Right lobe of liver (tissue), 6 donors: ENCODE data around the gene DCP1A. TPM values are rescaled to one million over a fixed set of nuclear protein-coding genes. Genes with fewer than 3 reads are reported as not detected.

Experiments used
- ATAC-seq, 4 donors: fragments of 200-7000 bp; cut with Tn5 transposase; one replicate each; pipeline ENCODE4 v1.9.1; 2020; ENCODE audit warnings: mild to moderate bottlenecking in 4 of 4, moderate library complexity in 4 of 4
- DNase-seq, 3 donors: peaks; one replicate each; pipeline ENCODE4 v3.0.0-alpha.2; 2020
- H3K27ac ChIP-seq, 3 donors: fragments of 200-600 bp; one replicate each; pipeline ENCODE4 v1.8.0; 2022
- H3K27me3 ChIP-seq, 2 donors: fragments of 200-600 bp; one replicate each; pipeline ENCODE4 v1.8.0; 2022
- H3K36me3 ChIP-seq, 4 donors: fragments of 200-600 bp; sonication (generic) in 1 of 4; one replicate each; pipeline versions ENCODE4 v1.5.1 to v1.8.0; 2017 to 2022; ENCODE audit warnings: control low read depth in 1 of 4
- H3K4me1 ChIP-seq, 4 donors: fragments of 200-600 bp; sonication (generic) in 1 of 4; one replicate each; pipeline versions ENCODE4 v1.5.1 to v1.8.0; 2017 to 2022; ENCODE audit warnings: control low read depth in 1 of 4
- H3K4me3 ChIP-seq, 3 donors: fragments of 200-600 bp; one replicate each; pipeline ENCODE4 v1.8.0; 2022
- H3K9me3 ChIP-seq, 4 donors: fragments of 200-600 bp; sonication (generic) in 1 of 4; one replicate each; pipeline versions ENCODE4 v1.5.1 to v1.8.0; 2017 to 2022; ENCODE audit warnings: control low read depth in 1 of 4
- POLR2A ChIP-seq: fragments of 450-650 bp; IDR thresholded peaks from one replicate; pipeline ENCODE4 v1.6.1; 2017; ENCODE audit warnings: antibody characterized with exemption, mild to moderate bottlenecking
- WGBS: methylation state at CpG from one replicate; pipeline ENCODE4 v1.1.6; 2018; ENCODE audit warnings: low coverage, low lambda C conversion rate; ENCODE audit not compliant: insufficient coverage; ENCODE audit errors: missing lambda C conversion rate; 5-methylcytosine and 5-hydroxymethylcytosine counted together
- intact Hi-C, 2 donors: fragments of 100-400 bp; cut with DNase I; formaldehyde crosslinking; loops; one replicate each; pipeline versions ENCODE4 v1.11.2 to v1.14.1; 2022
- long read RNA-seq: library from polyadenylated mRNA; unstranded; transcript quantifications from one replicate; pipeline ENCODE4 v2.0.0, GENCODE V29; 2019
- total RNA-seq, 6 experiments: library from RNA; depleted of rRNA in 2 of 6; stranded (reverse); fragments of >200 nt in 2 of 6; fragmentation: NEBNext Ultra II Directional in 3 of 6; extraction: Animal tissue kit (Norgen Biotek cat#: 25700) in 3 of 6; gene quantifications; one replicate each; pipeline versions ENCODE4 v1.1.0 to v1.2.4, GENCODE V29; 2016 to 2023
- TF ChIP-seq, protein P1 (sequence below), 4 donors: fragments of 200-600 bp in 3 of 4; fragments of 450-650 bp in 1 of 4; IDR thresholded peaks; one replicate each; pipeline versions ENCODE4 v1.5.1 to v1.8.0; 2016 to 2022; ENCODE audit warnings: antibody characterized with exemption in 4 of 4, mild to moderate bottlenecking in 2 of 4
- donor health status: DM: no; HTN: yes; CAD: no.
- donor health status: DM: no; HTN: no; CAD: no.
- donor health status: DM: no; HTN: no; CAD: no.
- donor health status: DM: no; HTN: yes; CAD: no.
- donor health status: DM: no; HTN: yes; CAD: no.

DCP1A gene
- 10 to 100 TPM in 1 of 6 experiments, 1 to 10 TPM in 5; 5.7 to 12.1 (median 7.1) TPM for total RNA-seq
- long read RNA-seq, full-length matches to known transcripts = 1 of 3 reads
- long read RNA-seq, partial matches to known transcripts = 1 of 3 reads
- long read RNA-seq, other reads (novel, unspliced or antisense) = 1 of 3 reads

DNA sequence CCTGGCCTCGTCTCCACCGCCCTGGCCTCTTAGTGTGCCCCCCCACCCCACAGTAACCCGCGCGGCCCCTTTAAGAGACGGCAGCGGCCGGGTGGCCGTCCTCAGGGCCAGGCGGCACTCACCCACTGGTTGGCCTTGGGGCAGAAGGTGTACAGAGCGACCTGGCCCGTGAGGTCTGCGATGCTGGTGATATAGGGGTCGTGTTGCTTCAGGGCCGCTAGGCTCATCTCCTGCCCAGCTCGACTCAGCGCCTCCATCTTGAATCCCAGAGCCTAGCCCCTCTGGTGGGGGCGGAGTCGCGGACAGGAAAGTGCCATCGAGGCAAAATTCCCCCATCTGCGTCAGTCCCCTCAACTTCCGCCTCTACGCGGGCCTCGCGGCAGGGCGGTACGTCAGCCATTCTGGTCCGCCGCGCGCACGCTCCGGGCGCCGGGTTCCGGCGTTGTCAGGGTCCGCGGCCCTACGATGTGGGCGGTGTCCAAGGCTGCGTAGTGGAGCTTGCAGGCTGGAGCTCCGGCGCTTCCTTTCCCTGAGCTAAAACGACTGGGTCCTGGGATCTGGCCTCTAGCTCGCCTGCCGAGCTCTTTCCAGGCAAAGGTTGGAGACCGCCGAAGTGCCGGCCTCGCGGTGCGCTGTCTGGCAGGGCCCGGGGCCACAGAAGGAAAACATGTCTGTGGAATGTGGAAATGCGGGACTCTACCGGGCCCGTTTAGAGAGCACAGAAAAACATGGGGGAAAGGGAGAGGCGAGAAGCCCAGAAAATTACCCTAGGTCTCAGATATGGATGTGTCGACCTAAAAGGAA, at the start of gene DCP1A:
Gene DCP1A (minus strand): TSS at position 283 of the 804 bp plus-strand sequence. CDS start 26 bp downstream, at position 257.
- intact Hi-C loops = no loop called here
- DNase-seq = peak; percentile 96
- H3K4me1 ChIP-seq = peaks cover 0 to 8% (median 2%) of the 10 kb centered on the region in 4 donors
- under 1% methylated on average over 23 of the region's 61 CpGs for WGBS
- H3K4me3 ChIP-seq = peak within 1 kb of the TSS; percentile 71 to 95 (median 80)
- no peaks in the 10 kb centered on the region for H3K9me3 ChIP-seq
- peak within 1 kb of the TSS; percentile 91 to 96 (median 93) for H3K27ac ChIP-seq
- TF ChIP-seq POLR2A = peak; percentile 92
- TF ChIP-seq, protein P1, sequence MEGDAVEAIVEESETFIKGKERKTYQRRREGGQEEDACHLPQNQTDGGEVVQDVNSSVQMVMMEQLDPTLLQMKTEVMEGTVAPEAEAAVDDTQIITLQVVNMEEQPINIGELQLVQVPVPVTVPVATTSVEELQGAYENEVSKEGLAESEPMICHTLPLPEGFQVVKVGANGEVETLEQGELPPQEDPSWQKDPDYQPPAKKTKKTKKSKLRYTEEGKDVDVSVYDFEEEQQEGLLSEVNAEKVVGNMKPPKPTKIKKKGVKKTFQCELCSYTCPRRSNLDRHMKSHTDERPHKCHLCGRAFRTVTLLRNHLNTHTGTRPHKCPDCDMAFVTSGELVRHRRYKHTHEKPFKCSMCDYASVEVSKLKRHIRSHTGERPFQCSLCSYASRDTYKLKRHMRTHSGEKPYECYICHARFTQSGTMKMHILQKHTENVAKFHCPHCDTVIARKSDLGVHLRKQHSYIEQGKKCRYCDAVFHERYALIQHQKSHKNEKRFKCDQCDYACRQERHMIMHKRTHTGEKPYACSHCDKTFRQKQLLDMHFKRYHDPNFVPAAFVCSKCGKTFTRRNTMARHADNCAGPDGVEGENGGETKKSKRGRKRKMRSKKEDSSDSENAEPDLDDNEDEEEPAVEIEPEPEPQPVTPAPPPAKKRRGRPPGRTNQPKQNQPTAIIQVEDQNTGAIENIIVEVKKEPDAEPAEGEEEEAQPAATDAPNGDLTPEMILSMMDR (IDR thresholded peaks at IDR 0.05) = no peak
- H3K36me3 ChIP-seq = peaks cover 0 to 7% (median 0%) of the 10 kb centered on the region in 4 donors
- peak; percentile 94 to 98 (median 98) for ATAC-seq
- H3K27me3 ChIP-seq = no peaks in the 10 kb centered on the region

DNA sequence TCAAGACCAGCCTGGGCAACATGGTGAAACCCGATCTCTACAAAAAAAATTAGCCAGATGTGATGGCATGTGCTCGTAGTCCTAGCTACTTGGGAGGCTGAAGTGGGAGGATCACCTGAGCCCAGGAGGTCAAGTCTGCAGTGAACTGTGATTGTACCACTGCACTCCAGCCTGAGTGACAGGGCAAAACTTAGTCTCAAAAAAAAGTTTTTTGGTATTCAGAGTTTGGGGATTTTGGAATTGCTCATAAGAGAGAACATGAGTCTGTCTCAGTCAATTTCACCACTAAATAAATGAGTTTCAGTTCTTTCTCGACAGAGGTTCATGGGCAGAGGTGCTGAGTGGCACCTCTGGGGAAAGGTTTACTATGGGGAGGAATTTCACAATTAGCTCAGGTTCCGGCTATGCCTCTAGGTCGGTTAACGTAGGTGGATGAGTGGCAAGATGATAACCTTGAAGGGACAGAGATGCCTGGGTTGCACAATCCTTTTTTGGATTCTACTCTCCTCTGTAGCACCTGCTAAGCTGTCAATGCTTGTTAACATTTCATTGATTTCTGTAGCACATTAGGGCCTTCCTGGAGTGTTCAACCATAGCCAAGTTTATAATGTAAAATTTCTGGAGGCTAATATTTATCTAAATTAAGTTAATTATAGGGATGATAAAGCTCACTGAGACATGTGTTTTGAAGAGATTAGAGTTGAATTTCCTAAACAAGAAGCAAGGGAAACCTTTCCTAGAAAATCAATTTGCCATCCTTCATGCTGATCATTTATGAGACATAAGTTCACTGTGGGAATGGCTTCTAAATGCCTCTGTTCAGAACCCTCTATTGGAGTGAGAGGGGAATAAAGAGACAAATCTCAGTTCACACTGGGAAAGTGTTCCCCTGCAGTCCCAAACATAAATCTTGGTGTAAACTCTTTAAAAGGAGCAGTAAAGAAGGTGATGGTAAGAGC, 37.4 kb upstream of the DCP1A start:
- Histone ChIP-seq H3K27me3 (no peaks in the 10 kb centered on the region), H3K27ac (no peak overlapping the region), H3K4me3 (no peak overlapping the region), H3K9me3 (no peaks in the 10 kb centered on the region), H3K4me1 (no peaks in the 10 kb centered on the region), H3K36me3 (no peaks in the 10 kb centered on the region)
- WGBS = 68% methylated on average over 6 of the region's 6 CpGs
- peak in 2 of 4 donors; percentile 25 to 80 for ATAC-seq
- TF ChIP-seq POLR2A = no peak
- TF ChIP-seq, protein P1 (IDR thresholded peaks at IDR 0.05) = no peak
- intact Hi-C loops = no loop called here
- DNase-seq = no peak

DNA sequence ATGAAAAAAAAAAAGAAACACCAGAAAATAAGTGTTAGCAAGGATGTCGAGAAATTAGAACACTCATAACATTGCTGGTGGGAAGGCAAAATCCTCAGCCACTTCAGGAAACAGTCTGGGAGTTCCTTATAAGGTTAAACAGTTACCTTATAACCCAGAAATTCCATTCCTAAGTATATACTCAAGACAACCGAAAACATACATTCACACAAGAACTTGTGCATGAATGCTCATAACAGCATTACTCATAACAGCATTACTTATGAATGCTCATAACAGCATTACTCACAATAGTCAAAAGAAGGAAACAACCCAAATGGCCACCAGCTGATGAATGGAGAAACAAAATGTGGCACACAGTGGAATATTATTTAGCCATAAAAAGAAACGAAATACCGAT, 34.8 kb upstream of the DCP1A start:
- H3K9me3 ChIP-seq = no peaks in the 10 kb centered on the region
- WGBS = 85% methylated on average over 4 of the region's 4 CpGs
- DNase-seq (no peak), ATAC-seq (no peak)
- TF ChIP-seq, protein P1 (IDR thresholded peaks at IDR 0.05) = no peak
- TF ChIP-seq POLR2A = no peak
- H3K4me1 ChIP-seq = no peaks in the 10 kb centered on the region
- no peak overlapping the region for H3K27ac ChIP-seq
- no peaks in the 10 kb centered on the region for H3K27me3 ChIP-seq
- no peaks in the 10 kb centered on the region for H3K36me3 ChIP-seq
- H3K4me3 ChIP-seq = no peak overlapping the region
- intact Hi-C loops = no loop called here

DNA sequence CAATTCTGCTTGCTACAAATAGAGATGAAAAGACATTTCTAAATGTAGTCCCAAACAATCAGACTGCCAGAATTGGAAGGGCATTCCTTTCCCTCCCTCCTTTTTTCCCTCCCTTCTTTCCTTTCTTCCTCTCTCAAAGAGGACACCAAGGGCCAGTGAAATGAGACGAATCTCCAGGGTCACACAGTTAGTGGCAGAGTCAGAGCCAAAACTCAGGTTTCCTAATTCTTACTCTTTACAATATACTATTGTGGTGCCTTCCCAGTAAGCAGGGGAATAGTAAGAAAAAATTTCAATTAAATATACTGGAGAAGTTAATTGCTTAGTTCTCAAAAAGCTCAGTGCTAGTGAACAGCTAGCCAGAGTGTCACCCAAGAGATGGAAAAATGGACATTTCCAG, 33.0 kb upstream of the DCP1A start:
- WGBS = 70% methylated on average over 1 of the region's 1 CpG
- TF ChIP-seq POLR2A = no peak
- TF ChIP-seq, protein P1 (IDR thresholded peaks at IDR 0.05) = no peak

More for the DNA sequence above, 33.0 kb upstream of the DCP1A start:
- Histone ChIP-seq H3K4me1 (no peaks in the 10 kb centered on the region), H3K27ac (no peak overlapping the region), H3K36me3 (no peaks in the 10 kb centered on the region), H3K27me3 (no peaks in the 10 kb centered on the region), H3K9me3 (no peaks in the 10 kb centered on the region), H3K4me3 (no peak overlapping the region)
- intact Hi-C loops = no loop called here
- DNase-seq (no peak), ATAC-seq (no peak)
